Endothelial cell of umbilical vein (primary cell): ENCODE measurements around the gene PRSS56. TPM values are rescaled to one million over a fixed set of nuclear protein-coding genes. Genes with fewer than 3 reads are reported as not detected.

Experiments used
- BruUV-seq: library from RNA; stranded (reverse); fragments of 400-500 nt; replicated peaks from 2 replicates; lab custom pipeline; 2021; lab: Mats Ljungman, UMichigan
- CTCF ChIA-PET: fragments of 300-600, 350-600 bp; sonication (Branson Sonifier 250); formaldehyde crosslinking; loops from one replicate; lab custom pipeline; 2021; ENCODE audit warnings: antibody characterized with exemption, inconsistent platforms; lab: Charles Lee
- POLR2A ChIA-PET: fragments of 300-600, 350-600 bp; sonication (Branson Sonifier 250); formaldehyde crosslinking; loops from one replicate; lab custom pipeline; 2021; ENCODE audit warnings: antibody characterized with exemption, inconsistent platforms; lab: Charles Lee
- DNase-seq: peaks from one replicate; pipeline ENCODE4 v3.0.0-alpha.2; 2011; ENCODE audit warnings: low read depth, low spot score
- FAIRE-seq: peaks from 2 replicates; lab custom pipeline; 2011; peaks lifted over from hg19 to GRCh38; lab: Jason Lieb, UNC
- H2AFZ ChIP-seq: 2 replicates; pipeline ENCODE4 v1.6.0; 2012; ENCODE audit warnings: low read depth, low read length, control low read depth, inconsistent platforms
- H3K27ac ChIP-seq: 2 replicates; pipeline ENCODE4 v1.5.1; 2011; ENCODE audit warnings: low read depth, mild to moderate bottlenecking, control low read depth, low read length, moderate library complexity; ENCODE audit not compliant: insufficient read depth
- H3K27me3 ChIP-seq, 2 experiments: 2 replicates each; pipeline versions ENCODE4 v1.6.0 to v1.6.1; 2011; ENCODE audit warnings: low read length in 2 of 2, mixed read lengths in 1 of 2; ENCODE audit not compliant: control insufficient read depth in 2 of 2, insufficient read depth in 2 of 2
- H3K36me3 ChIP-seq, 2 experiments: 2 replicates in 1 of 2; 3 replicates in 1 of 2; pipeline ENCODE4 v1.5.1; 2011; ENCODE audit warnings: low read length in 2 of 2, mild to moderate bottlenecking in 1 of 2, moderate library complexity in 1 of 2; ENCODE audit not compliant: control insufficient read depth in 2 of 2, insufficient read depth in 2 of 2; ENCODE audit errors: extremely low read depth in 1 of 2
- H3K4me1 ChIP-seq: 3 replicates; pipeline ENCODE4 v1.5.1; 2011; ENCODE audit warnings: mild to moderate bottlenecking, low read length; ENCODE audit not compliant: control insufficient read depth, insufficient read depth; ENCODE audit errors: extremely low read depth
- H3K4me2 ChIP-seq: 2 replicates; pipeline ENCODE4 v1.6.1; 2011; ENCODE audit warnings: low read length, control low read depth, mixed read lengths; ENCODE audit not compliant: insufficient read depth
- H3K4me3 ChIP-seq, 3 experiments: fragments of 200-600 bp in 1 of 3; sonication (generic), shearing (Covaris generic) in 1 of 3; replicated peaks in 1 of 3; 2 replicates each; pipeline ENCODE4 v1.5.1; 2011 to 2016; ENCODE audit warnings: control low read depth in 3 of 3, low read length in 3 of 3, mild to moderate bottlenecking in 2 of 3, inconsistent platforms in 1 of 3, low read depth in 1 of 3, moderate library complexity in 1 of 3; ENCODE audit not compliant: insufficient read depth in 1 of 3
- H3K79me2 ChIP-seq: 2 replicates; pipeline ENCODE4 v1.6.0; 2012; ENCODE audit warnings: low read length, inconsistent platforms; ENCODE audit not compliant: control insufficient read depth, insufficient read depth
- H3K9ac ChIP-seq: replicated peaks from 2 replicates; pipeline ENCODE3; 2011; ENCODE audit warnings: low read length, control low read depth; ENCODE audit not compliant: insufficient read depth; ENCODE audit errors: extremely low read depth
- H3K9me1 ChIP-seq: replicated peaks from 3 replicates; pipeline ENCODE4 v1.6.0; 2011; ENCODE audit warnings: mild to moderate bottlenecking, low read length; ENCODE audit not compliant: control insufficient read depth, insufficient read depth; ENCODE audit errors: extremely low read depth
- H3K9me3 ChIP-seq: replicated peaks from 2 replicates; pipeline ENCODE4 v1.5.1; 2012; ENCODE audit warnings: low read length, inconsistent platforms; ENCODE audit not compliant: control insufficient read depth, insufficient read depth
- H4K20me1 ChIP-seq: replicated peaks from 2 replicates; pipeline ENCODE3; 2011; ENCODE audit warnings: mild to moderate bottlenecking, low read length; ENCODE audit not compliant: control insufficient read depth, insufficient read depth; ENCODE audit errors: extremely low read depth
- CTCF ChIP-seq, 2 donors: IDR thresholded peaks; 1 replicate in 1 of 2; 2 replicates in 1 of 2; pipeline ENCODE4 v1.5.1; 2011; ENCODE audit warnings: low read length in 2 of 2, mild to moderate bottlenecking in 2 of 2, moderate library complexity in 2 of 2, control low read depth in 1 of 2, inconsistent platforms in 1 of 2, low read depth in 1 of 2; ENCODE audit not compliant: insufficient read depth in 1 of 2; ENCODE audit errors: extremely low read depth in 1 of 2
- EZH2 ChIP-seq: IDR thresholded peaks from 2 replicates; pipeline ENCODE4 v1.6.1; 2012; ENCODE audit warnings: borderline replicate concordance, low read depth, mild to moderate bottlenecking, moderate library complexity, low read length, inconsistent platforms; ENCODE audit not compliant: severe bottlenecking
- JUN ChIP-seq: IDR thresholded peaks from 2 replicates; pipeline ENCODE4 v1.6.1; 2011; ENCODE audit warnings: borderline replicate concordance, low read depth; ENCODE audit not compliant: insufficient read length, insufficient read depth
- dilution Hi-C: fragments of 300-500 bp; cut with MboI; formaldehyde crosslinking; loops from one replicate; pipeline ENCODE4 v1.15.0; 2019; ENCODE audit warnings: low sequenced_read_pairs; ENCODE audit not compliant: extremely low pct_ligation_motif_present
- intact Hi-C: fragments of 100-400 bp; cut with micrococcal nuclease; formaldehyde crosslinking; loops from one replicate; pipeline ENCODE4 v1.10.0; 2022
- polyA plus RNA-seq, 4 experiments: library from polyadenylated mRNA; depleted of rRNA in 3 of 4; stranded (reverse) in 3 of 4; unstranded in 1 of 4; fragments of >200 nt; gene quantifications; 2 replicates each; pipeline versions ENCODE4 v1.2.1 to v1.2.3, GENCODE V29; 2011 to 2012; ENCODE audit warnings: missing spikeins in 1 of 4
- total RNA-seq: library from RNA; stranded (reverse); gene quantifications from 2 replicates; pipeline ENCODE4 v1.2.3, GENCODE V29; 2021

Gene PRSS56
- total and polyA plus RNA-seq, 2 donors (not counting 3 experiments of a cell fraction or from before 2014, with no cell fraction given): not detected

GRCh38 chr2:232523682-232524597, 3.8 kb downstream of the PRSS56 start:
- dilution Hi-C loops: no loop called here
- H2AFZ ChIP-seq: no peak overlapping the region
- BruUV-seq: no TSS peak
- no peak overlapping the region for H3K4me3 ChIP-seq
- H3K9ac ChIP-seq: no peak overlapping the region
- no peaks in the 10 kb centered on the region for H4K20me1 ChIP-seq
- no peaks in the 10 kb centered on the region for H3K4me1 ChIP-seq
- no peak overlapping the region for H3K27ac ChIP-seq
- no peaks in the 10 kb centered on the region for H3K9me1 ChIP-seq
- peak; percentile 64 for FAIRE-seq
- no peak overlapping the region for H3K4me2 ChIP-seq
- no peaks in the 10 kb centered on the region for H3K79me2 ChIP-seq
- intact Hi-C loops: loop anchor here (2.0 to 5.0 kb wide), 2 partner anchors 27 to 617 kb away; partner anchors contain the start of genes EIF4E2 and TIGD1
- H3K27me3 ChIP-seq: peaks cover 19 to 28% of the 10 kb centered on the region in 2 experiments
- no peaks in the 10 kb centered on the region for H3K9me3 ChIP-seq
- CTCF ChIA-PET: interaction anchor here (0.9 to 4.6 kb wide), 7 partner anchors 8 to 673 kb away, joined by 3 to 44 read pairs (median 4); partner anchors contain the start of genes EIF4E2 and TIGD1
- peak; percentile 16 for DNase-seq
- TF ChIP-seq CTCF (IDR thresholded peaks at IDR 0.05; ENCODE audit: extremely low read depth in 1 of 2, insufficient read depth in 1 of 2, low read depth in 1 of 2, low read length in 2 of 2): peak; percentile 9 to 38
- no peak for TF ChIP-seq JUN
- TF ChIP-seq EZH2: peak; percentile 80
- H3K36me3 ChIP-seq: no peaks in the 10 kb centered on the region
- POLR2A ChIA-PET: no interaction called here
